Mesendoderm (in vitro differentiated cells): ENCODE measurements around the gene GASK1A. TPM values are rescaled to one million over a fixed set of nuclear protein-coding genes. Genes with fewer than 3 reads are reported as not detected.

Experiments
- DNase-seq: peaks from one replicate; pipeline ENCODE4 v3.0.0; 2013
- H2AK5ac ChIP-seq: 2 replicates; pipeline ENCODE4 v1.6.1; 2013; ENCODE audit warnings: low read length, inconsistent platforms
- H2BK120ac ChIP-seq: 2 replicates; pipeline ENCODE4 v1.6.1; 2013; ENCODE audit warnings: low read depth, mild to moderate bottlenecking, low read length, moderate library complexity, mixed read lengths
- H2BK15ac ChIP-seq: replicated peaks from 2 replicates; pipeline ENCODE4 v1.6.1; 2013; ENCODE audit warnings: low read depth, mild to moderate bottlenecking, moderate library complexity
- H2BK5ac ChIP-seq: 2 replicates; pipeline ENCODE4 v1.6.1; 2013; ENCODE audit warnings: low read length, inconsistent platforms
- H3K18ac ChIP-seq: 2 replicates; pipeline ENCODE4 v1.6.1; 2013; ENCODE audit warnings: mild to moderate bottlenecking, low read length, mixed read lengths
- H3K23ac ChIP-seq: one replicate; pipeline ENCODE4 v1.6.1; 2013; ENCODE audit warnings: low read length
- H3K27ac ChIP-seq: 2 replicates; pipeline ENCODE4 v1.5.1; 2013; ENCODE audit warnings: low read depth, mild to moderate bottlenecking, inconsistent platforms, low read length, moderate library complexity
- H3K27me3 ChIP-seq: 2 replicates; pipeline ENCODE4 v1.6.1; 2013; ENCODE audit warnings: low read length, control low read depth, mild to moderate bottlenecking, inconsistent platforms; ENCODE audit not compliant: insufficient read depth, poor library complexity
- H3K36me3 ChIP-seq: 2 replicates; pipeline ENCODE4 v1.6.1; 2013; ENCODE audit warnings: low read length, inconsistent platforms; ENCODE audit not compliant: control insufficient read depth, insufficient read depth
- H3K4ac ChIP-seq: one replicate; pipeline ENCODE4 v1.6.1; 2013; ENCODE audit warnings: low read depth, mild to moderate bottlenecking, low read length, moderate library complexity
- H3K4me1 ChIP-seq: 2 replicates; pipeline ENCODE4 v1.6.1; 2013; ENCODE audit warnings: low read depth, low read length, inconsistent platforms; ENCODE audit not compliant: control insufficient read depth
- H3K4me2 ChIP-seq: 2 replicates; pipeline ENCODE4 v1.6.1; 2013; ENCODE audit warnings: low read length
- H3K4me3 ChIP-seq: 2 replicates; pipeline ENCODE4 v1.5.1; 2013; ENCODE audit warnings: mild to moderate bottlenecking, low read length
- H3K56ac ChIP-seq: one replicate; pipeline ENCODE4 v1.6.1; 2013; ENCODE audit warnings: low read length
- H3K79me1 ChIP-seq: 2 replicates; pipeline ENCODE4 v1.6.1; 2013; ENCODE audit warnings: low read length, inconsistent platforms
- H3K79me2 ChIP-seq: 2 replicates; pipeline ENCODE4 v1.6.1; 2013; ENCODE audit warnings: mild to moderate bottlenecking, low read length; ENCODE audit not compliant: control insufficient read depth, insufficient read depth
- H3K9ac ChIP-seq: 2 replicates; pipeline ENCODE4 v1.6.1; 2013; ENCODE audit warnings: low read length, inconsistent platforms
- H4K5ac ChIP-seq: one replicate; pipeline ENCODE4 v1.6.1; 2013; ENCODE audit warnings: low read length
- H4K8ac ChIP-seq: one replicate; pipeline ENCODE4 v1.6.1; 2013; ENCODE audit warnings: low read depth, mild to moderate bottlenecking, control low read depth, low read length, moderate library complexity
- WGBS: extraction: QIAGEN DNeasy Blood & Tissue Kit; methylation state at CpG from one replicate; pipeline ENCODE4 v1.1.7; 2013; ENCODE audit warnings: low lambda C conversion rate, missing lambda C conversion rate; ENCODE audit not compliant: insufficient coverage; ENCODE audit errors: extremely low coverage; 5-methylcytosine and 5-hydroxymethylcytosine counted together
- polyA plus RNA-seq, 2 experiments: library from polyadenylated mRNA; stranded (reverse); fragments of 200-250 nt; gene quantifications; one replicate each; pipeline ENCODE4 v1.2.3, GENCODE V29; 2013

Gene GASK1A
- 1.3 TPM for polyA plus RNA-seq (2013, experiment 1 of 2)
- 0.97 TPM for polyA plus RNA-seq (2013, experiment 2 of 2)

GRCh38 chr3:42979044-42979972, at the start of gene GASK1A:
Gene GASK1A (plus strand): TSS chr3:42979311. CDS start chr3:42979643, 332 bp downstream.
- H2BK15ac ChIP-seq = no peak within 1 kb of the TSS
- H3K4me3 ChIP-seq = peak within 1 kb of the TSS; percentile 61
- H4K5ac ChIP-seq = no peak within 1 kb of the TSS
- H2BK5ac ChIP-seq = no peak within 1 kb of the TSS
- H3K27ac ChIP-seq = no peak within 1 kb of the TSS
- H3K18ac ChIP-seq = no peak within 1 kb of the TSS
- no peak within 1 kb of the TSS for H2BK120ac ChIP-seq
- H3K9ac ChIP-seq = peak within 1 kb of the TSS; percentile 73
- H3K4me1 ChIP-seq = peaks cover 1% of the 10 kb centered on the region
- no peak within 1 kb of the TSS for H4K8ac ChIP-seq
- H3K79me1 ChIP-seq = no peaks in the 10 kb centered on the region
- H3K56ac ChIP-seq = peak within 1 kb of the TSS; percentile 84
- H3K4me2 ChIP-seq = peak within 1 kb of the TSS; percentile 51
- DNase-seq = peak; percentile 81
- H3K36me3 ChIP-seq = no peaks in the 10 kb centered on the region
- no CpG with 5 or more reads among the region's 80 CpGs for WGBS
- H3K23ac ChIP-seq = no peak within 1 kb of the TSS
- H3K27me3 ChIP-seq = no peaks in the 10 kb centered on the region
- H3K79me2 ChIP-seq = no peaks in the 10 kb centered on the region
- H2AK5ac ChIP-seq = no peak within 1 kb of the TSS
- no peak within 1 kb of the TSS for H3K4ac ChIP-seq

GRCh38 chr3:42934111-42934510, 45.0 kb upstream of the GASK1A start:
- H3K4me2 ChIP-seq = no peak overlapping the region
- no peak overlapping the region for H3K4ac ChIP-seq
- no peak overlapping the region for H2BK120ac ChIP-seq
- H3K9ac ChIP-seq = no peak overlapping the region
- no CpG with 5 or more reads among the region's 5 CpGs for WGBS
- no peaks in the 10 kb centered on the region for H3K79me1 ChIP-seq
- no peaks in the 10 kb centered on the region for H3K79me2 ChIP-seq
- H3K56ac ChIP-seq = no peak overlapping the region
- no peak overlapping the region for H4K5ac ChIP-seq
- H3K23ac ChIP-seq = no peak overlapping the region
- H3K27ac ChIP-seq = no peak overlapping the region
- H3K4me1 ChIP-seq = no peaks in the 10 kb centered on the region
- H2AK5ac ChIP-seq = no peak overlapping the region
- H2BK5ac ChIP-seq = no peak overlapping the region
- H3K27me3 ChIP-seq = no peaks in the 10 kb centered on the region
- H3K36me3 ChIP-seq = no peaks in the 10 kb centered on the region
- H3K4me3 ChIP-seq = no peak overlapping the region
- no peak overlapping the region for H2BK15ac ChIP-seq
- no peak overlapping the region for H3K18ac ChIP-seq
- DNase-seq = peak; percentile 28
- no peak overlapping the region for H4K8ac ChIP-seq

- Histone ChIP-seq H4K8ac (no peak overlapping the region), H3K4me3 (no peak overlapping the region), H3K4me2 (no peak overlapping the region), H3K4ac (no peak overlapping the region), H3K36me3 (no peaks in the 10 kb centered on the region), H4K5ac (no peak overlapping the region), H2AK5ac (no peak overlapping the region), H3K27me3 (no peaks in the 10 kb centered on the region), H3K18ac (no peak overlapping the region), H2BK120ac (no peak overlapping the region), H3K27ac (no peak overlapping the region), H3K4me1 (no peaks in the 10 kb centered on the region), H2BK5ac (no peak overlapping the region), H3K56ac (no peak overlapping the region), H3K79me1 (no peaks in the 10 kb centered on the region), H3K23ac (no peak overlapping the region), H2BK15ac (no peak overlapping the region), H3K79me2 (no peaks in the 10 kb centered on the region), H3K9ac (no peak overlapping the region)
- WGBS = no CpG with 5 or more reads among the region's 2 CpGs
- DNase-seq = no peak
These were observed 44.2 kb upstream of the GASK1A start for GRCh38 chr3:42934910-42935309.

GRCh38 chr3:42935472-42935871, 43.6 kb upstream of the GASK1A start:
- H3K27me3 ChIP-seq = no peaks in the 10 kb centered on the region
- no peak overlapping the region for H3K4me3 ChIP-seq
- H3K79me2 ChIP-seq = no peaks in the 10 kb centered on the region
- H4K5ac ChIP-seq = no peak overlapping the region
- H3K18ac ChIP-seq = no peak overlapping the region
- no peaks in the 10 kb centered on the region for H3K79me1 ChIP-seq
- no peak overlapping the region for H3K4ac ChIP-seq
- H2AK5ac ChIP-seq = no peak overlapping the region
- H3K23ac ChIP-seq = no peak overlapping the region
- no peak overlapping the region for H2BK5ac ChIP-seq
- no peak for DNase-seq
- no peak overlapping the region for H3K4me2 ChIP-seq
- no peaks in the 10 kb centered on the region for H3K36me3 ChIP-seq
- H2BK15ac ChIP-seq = no peak overlapping the region
- no peak overlapping the region for H3K27ac ChIP-seq
- H4K8ac ChIP-seq = no peak overlapping the region
- no CpG with 5 or more reads among the region's 1 CpG for WGBS
- H3K9ac ChIP-seq = no peak overlapping the region
- H3K56ac ChIP-seq = no peak overlapping the region
- H3K4me1 ChIP-seq = no peaks in the 10 kb centered on the region
- no peak overlapping the region for H2BK120ac ChIP-seq

- Histone ChIP-seq H2BK5ac (no peak overlapping the region), H3K4me1 (no peaks in the 10 kb centered on the region), H3K4me3 (no peak overlapping the region), H3K18ac (no peak overlapping the region), H3K4ac (no peak overlapping the region), H2AK5ac (no peak overlapping the region), H4K8ac (no peak overlapping the region), H3K36me3 (no peaks in the 10 kb centered on the region), H2BK120ac (no peak overlapping the region), H3K79me2 (no peaks in the 10 kb centered on the region), H3K4me2 (no peak overlapping the region), H3K56ac (no peak overlapping the region), H3K27me3 (no peaks in the 10 kb centered on the region), H2BK15ac (no peak overlapping the region), H3K9ac (no peak overlapping the region), H3K79me1 (no peaks in the 10 kb centered on the region), H3K27ac (no peak overlapping the region), H3K23ac (no peak overlapping the region), H4K5ac (no peak overlapping the region)
- no peak for DNase-seq
- no CpG with 5 or more reads among the region's 43 CpGs for WGBS
These were observed 42.7 kb upstream of the GASK1A start for GRCh38 chr3:42936157-42936981.
